Activated CD4-positive, alpha-beta T cell treated with anti-CD3 and anti-CD28 coated beads, Interleukin-2, Interleukin-6, amounts not matched to agents 100 ng/mL and 50 ng/mL, durations not matched to agents 16 hours and 8 hours (primary cell): ENCODE data around the gene PDK2.

Experiments used
- DNase-seq: peaks from one replicate; pipeline ENCODE4 v3.0.0-alpha.2; 2020

Gene PDK2

GRCh38 chr17:50139950-50140885, 45.1 kb downstream of the PDK2 start:
- peak; percentile 89 for DNase-seq

GRCh38 chr17:50141026-50141744, 46.0 kb downstream of the PDK2 start:
- no peak for DNase-seq

- peak; percentile 23 for DNase-seq
Measured at GRCh38 chr17:50141745-50142110, 46.6 kb downstream of the PDK2 start.

GRCh38 chr17:50143461-50144176, 48.5 kb downstream of the PDK2 start:
- DNase-seq = no peak

- DNase-seq = no peak
Measured at GRCh38 chr17:50144355-50144754, 49.2 kb downstream of the PDK2 start.

GRCh38 chr17:50144845-50145531, 49.8 kb downstream of the PDK2 start:
- DNase-seq = peak; percentile 24

GRCh38 chr17:50145532-50146229, 50.5 kb downstream of the PDK2 start:
- no peak for DNase-seq

GRCh38 chr17:50146230-50146926, 51.2 kb downstream of the PDK2 start:
- DNase-seq = peak; percentile 43

- DNase-seq = peak; percentile 19
Measured at GRCh38 chr17:50146927-50147665, 51.9 kb downstream of the PDK2 start.

- no peak for DNase-seq
Measured at GRCh38 chr17:50147841-50148225, 52.7 kb downstream of the PDK2 start.

GRCh38 chr17:50148226-50149090, 53.3 kb downstream of the PDK2 start:
- DNase-seq = peak; percentile 78

GRCh38 chr17:50149091-50149416, 53.9 kb downstream of the PDK2 start:
- no peak for DNase-seq

- peak; percentile 66 for DNase-seq
Measured at GRCh38 chr17:50149417-50150353, 54.5 kb downstream of the PDK2 start.

GRCh38 chr17:50150354-50151040, 55.3 kb downstream of the PDK2 start, which contains the start of gene PPP1R9B:
Gene PPP1R9B, minus strand, starts transcription at chr17:50150677. Its CDS starts 164 bp downstream, at chr17:50150513.
- no peak for DNase-seq

GRCh38 chr17:50151041-50151936, 56.1 kb downstream of the PDK2 start:
- DNase-seq = peak; percentile 95

- DNase-seq = peak; percentile 76
Measured at GRCh38 chr17:50151937-50152547, 56.9 kb downstream of the PDK2 start.
